HEK293 (cell line): ENCODE results near the gene LPGAT1.

Experiments used
- CTCF ChIA-PET: fragments of 350-600 bp; formaldehyde crosslinking; extraction: SDS; loops from one replicate; lab custom pipeline; 2021; ENCODE audit warnings: antibody characterized with exemption; lab: Yijun Ruan, JAX
- POLR2A ChIA-PET: fragments of 300-600 bp; formaldehyde crosslinking; extraction: SDS; loops from one replicate; lab custom pipeline; 2020; ENCODE audit warnings: antibody characterized with exemption, inconsistent platforms; lab: Yijun Ruan, JAX
- H3K27ac ChIP-seq: fragments of 200-500 bp; sonication (Bioruptor generic); 2 replicates; pipeline ENCODE4 v1.5.1; 2014; ENCODE audit warnings: low read depth, low read length, control low read depth, inconsistent platforms; ENCODE audit errors: extremely low read depth
- H3K36me3 ChIP-seq, 2 experiments: fragments of 200-500 bp in 1 of 2; sonication (Bioruptor generic) in 1 of 2; 1 replicate in 1 of 2; 2 replicates in 1 of 2; pipeline ENCODE4 v1.5.1; 2014 to 2017; ENCODE audit warnings: inconsistent platforms in 2 of 2, low read length in 2 of 2; ENCODE audit not compliant: control insufficient read depth in 2 of 2, insufficient read depth in 1 of 2
- H3K4me1 ChIP-seq: fragments of 200-500 bp; sonication (Bioruptor generic); 2 replicates; pipeline ENCODE4 v1.5.1; 2014; ENCODE audit warnings: mild to moderate bottlenecking, low read length, inconsistent platforms; ENCODE audit not compliant: control insufficient read depth, insufficient read depth
- H3K4me3 ChIP-seq: 2 replicates; pipeline ENCODE4 v1.5.1; 2011; ENCODE audit warnings: low read depth, mild to moderate bottlenecking, control low read depth, low read length, moderate library complexity
- H3K9me3 ChIP-seq: fragments of 200-500 bp; sonication (Bioruptor generic); 2 replicates; pipeline ENCODE4 v1.5.1; 2014; ENCODE audit warnings: low read depth, low read length, inconsistent platforms; ENCODE audit not compliant: control insufficient read depth, insufficient read depth
- OSR2 ChIP-seq: fragments of 450-650 bp; formaldehyde crosslinking; IDR thresholded peaks from 2 replicates; pipeline ENCODE4 v1.5.1; 2016; ENCODE audit warnings: missing biosample characterization, missing genetic modification characterization
- SALL2 ChIP-seq: fragments of 450-650 bp; formaldehyde crosslinking; IDR thresholded peaks from 2 replicates; pipeline ENCODE4 v1.5.0; 2017; ENCODE audit warnings: missing biosample characterization, mild to moderate bottlenecking, missing genetic modification characterization, borderline replicate concordance
- SP2 ChIP-seq: fragments of 450-650 bp; formaldehyde crosslinking; IDR thresholded peaks from 2 replicates; pipeline ENCODE4 v1.5.1; 2016; ENCODE audit warnings: missing biosample characterization, missing genetic modification characterization
- ZBTB20 ChIP-seq: fragments of 450-650 bp; formaldehyde crosslinking; IDR thresholded peaks from 2 replicates; pipeline ENCODE4 v1.5.1; 2016; ENCODE audit warnings: missing biosample characterization, missing genetic modification characterization
- ZBTB48 ChIP-seq: fragments of 450-650 bp; formaldehyde crosslinking; IDR thresholded peaks from 2 replicates; pipeline ENCODE4 v1.5.1; 2016; ENCODE audit warnings: missing biosample characterization, missing genetic modification characterization
- ZNF416 ChIP-seq: fragments of 450-650 bp; formaldehyde crosslinking; IDR thresholded peaks from 2 replicates; pipeline ENCODE4 v1.5.1; 2016; ENCODE audit warnings: missing biosample characterization, missing genetic modification characterization
- ZNF548 ChIP-seq: fragments of 450-650 bp; formaldehyde crosslinking; IDR thresholded peaks from 2 replicates; pipeline ENCODE4 v1.5.1; 2016; ENCODE audit warnings: missing biosample characterization, missing genetic modification characterization
- ZNF549 ChIP-seq: fragments of 450-650 bp; IDR thresholded peaks from 2 replicates; pipeline ENCODE4 v1.5.1; 2018; ENCODE audit warnings: missing biosample characterization, missing genetic modification characterization, mild to moderate bottlenecking, inconsistent platforms, moderate library complexity
- ZNF561 ChIP-seq: fragments of 450-650 bp; IDR thresholded peaks from 2 replicates; pipeline ENCODE4 v1.5.1; 2018; ENCODE audit warnings: missing biosample characterization, missing genetic modification characterization, borderline replicate concordance
- ZNF585B ChIP-seq: fragments of 450-650 bp; formaldehyde crosslinking; IDR thresholded peaks from 2 replicates; pipeline ENCODE4 v1.5.1; 2016; ENCODE audit warnings: missing biosample characterization, missing genetic modification characterization
- ZNF624 ChIP-seq: fragments of 450-650 bp; formaldehyde crosslinking; IDR thresholded peaks from 2 replicates; pipeline ENCODE4 v1.5.1; 2017; ENCODE audit warnings: missing biosample characterization, missing genetic modification characterization
- ZNF626 ChIP-seq: fragments of 450-650 bp; sonication (Bioruptor Pico); formaldehyde crosslinking; IDR thresholded peaks from 2 replicates; pipeline ENCODE4 v1.5.1; 2018; ENCODE audit warnings: missing biosample characterization, missing genetic modification characterization, inconsistent platforms
- ZNF629 ChIP-seq: fragments of 450-650 bp; formaldehyde crosslinking; IDR thresholded peaks from 2 replicates; pipeline ENCODE4 v1.5.1; 2017; ENCODE audit warnings: missing biosample characterization, missing genetic modification characterization
- ZNF654 ChIP-seq: fragments of 450-650 bp; formaldehyde crosslinking; IDR thresholded peaks from 2 replicates; pipeline ENCODE4 v1.5.1; 2016; ENCODE audit warnings: low read depth, missing biosample characterization, missing genetic modification characterization
- ZNF747 ChIP-seq: fragments of 450-650 bp; formaldehyde crosslinking; IDR thresholded peaks from 2 replicates; pipeline ENCODE4 v1.5.1; 2016; ENCODE audit warnings: missing biosample characterization, missing genetic modification characterization
- ZSCAN16 ChIP-seq: fragments of 450-650 bp; formaldehyde crosslinking; IDR thresholded peaks from 2 replicates; pipeline ENCODE4 v1.5.1; 2016; ENCODE audit warnings: missing biosample characterization, missing genetic modification characterization
- TF ChIP-seq, protein P1 (sequence below): fragments of 450-650 bp; formaldehyde crosslinking; IDR thresholded peaks from 2 replicates; pipeline ENCODE4 v1.5.1; 2016; ENCODE audit warnings: missing biosample characterization, missing genetic modification characterization
- TF ChIP-seq, protein P2 (sequence below): fragments of 450-650 bp; formaldehyde crosslinking; IDR thresholded peaks from 2 replicates; pipeline ENCODE4 v1.5.1; 2016; ENCODE audit warnings: missing biosample characterization, missing genetic modification characterization
- TF ChIP-seq, protein P3 (sequence below): fragments of 450-650 bp; formaldehyde crosslinking; IDR thresholded peaks from 2 replicates; pipeline ENCODE4 v1.5.1; 2016; ENCODE audit warnings: missing biosample characterization, missing genetic modification characterization

The LPGAT1 gene

DNA sequence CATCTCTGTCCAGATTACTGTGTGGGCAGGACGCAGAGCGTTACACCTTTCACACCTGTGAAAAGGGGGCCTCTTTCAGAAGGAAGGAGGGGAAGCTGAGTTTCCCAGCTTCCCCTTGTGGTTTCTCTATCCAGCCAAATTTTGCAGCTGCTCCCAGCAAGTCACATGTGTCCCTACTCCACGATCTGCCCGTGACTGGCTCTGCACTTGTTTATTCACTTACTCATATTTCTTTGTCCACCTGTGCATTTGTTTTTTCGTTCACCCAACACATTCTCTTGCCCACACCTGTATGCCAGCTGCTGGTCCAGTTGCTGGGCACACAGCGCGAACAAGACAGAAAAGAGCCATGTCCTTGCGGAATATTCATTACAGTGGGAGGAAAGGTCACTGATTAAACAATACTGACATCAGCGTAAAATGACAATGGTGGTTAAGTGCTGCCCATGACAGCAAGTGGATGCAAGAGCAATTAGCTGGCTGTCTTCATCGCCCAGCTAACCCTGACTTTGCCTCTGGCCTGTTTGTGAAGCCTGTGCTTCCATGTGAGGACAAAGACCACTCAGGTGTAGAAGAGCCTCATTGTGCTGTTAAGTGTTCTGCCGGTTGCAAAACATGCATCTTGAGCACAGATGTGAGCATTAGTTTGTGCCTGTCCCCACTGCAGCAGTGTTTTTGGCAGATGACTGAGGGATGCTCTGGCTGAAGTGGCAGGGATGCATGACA, 126.6 kb downstream of the LPGAT1 start (continued):
- TF ChIP-seq, protein P1, sequence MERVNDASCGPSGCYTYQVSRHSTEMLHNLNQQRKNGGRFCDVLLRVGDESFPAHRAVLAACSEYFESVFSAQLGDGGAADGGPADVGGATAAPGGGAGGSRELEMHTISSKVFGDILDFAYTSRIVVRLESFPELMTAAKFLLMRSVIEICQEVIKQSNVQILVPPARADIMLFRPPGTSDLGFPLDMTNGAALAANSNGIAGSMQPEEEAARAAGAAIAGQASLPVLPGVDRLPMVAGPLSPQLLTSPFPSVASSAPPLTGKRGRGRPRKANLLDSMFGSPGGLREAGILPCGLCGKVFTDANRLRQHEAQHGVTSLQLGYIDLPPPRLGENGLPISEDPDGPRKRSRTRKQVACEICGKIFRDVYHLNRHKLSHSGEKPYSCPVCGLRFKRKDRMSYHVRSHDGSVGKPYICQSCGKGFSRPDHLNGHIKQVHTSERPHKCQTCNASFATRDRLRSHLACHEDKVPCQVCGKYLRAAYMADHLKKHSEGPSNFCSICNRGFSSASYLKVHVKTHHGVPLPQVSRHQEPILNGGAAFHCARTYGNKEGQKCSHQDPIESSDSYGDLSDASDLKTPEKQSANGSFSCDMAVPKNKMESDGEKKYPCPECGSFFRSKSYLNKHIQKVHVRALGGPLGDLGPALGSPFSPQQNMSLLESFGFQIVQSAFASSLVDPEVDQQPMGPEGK (tag by site-specific recombination): no peak
- TF ChIP-seq ZNF626: no peak
- no peak for TF ChIP-seq SALL2 (tag by site-specific recombination)
- TF ChIP-seq SP2 (tag by site-specific recombination): no peak
- TF ChIP-seq ZNF629 (tag by site-specific recombination): no peak
- TF ChIP-seq, protein P2, sequence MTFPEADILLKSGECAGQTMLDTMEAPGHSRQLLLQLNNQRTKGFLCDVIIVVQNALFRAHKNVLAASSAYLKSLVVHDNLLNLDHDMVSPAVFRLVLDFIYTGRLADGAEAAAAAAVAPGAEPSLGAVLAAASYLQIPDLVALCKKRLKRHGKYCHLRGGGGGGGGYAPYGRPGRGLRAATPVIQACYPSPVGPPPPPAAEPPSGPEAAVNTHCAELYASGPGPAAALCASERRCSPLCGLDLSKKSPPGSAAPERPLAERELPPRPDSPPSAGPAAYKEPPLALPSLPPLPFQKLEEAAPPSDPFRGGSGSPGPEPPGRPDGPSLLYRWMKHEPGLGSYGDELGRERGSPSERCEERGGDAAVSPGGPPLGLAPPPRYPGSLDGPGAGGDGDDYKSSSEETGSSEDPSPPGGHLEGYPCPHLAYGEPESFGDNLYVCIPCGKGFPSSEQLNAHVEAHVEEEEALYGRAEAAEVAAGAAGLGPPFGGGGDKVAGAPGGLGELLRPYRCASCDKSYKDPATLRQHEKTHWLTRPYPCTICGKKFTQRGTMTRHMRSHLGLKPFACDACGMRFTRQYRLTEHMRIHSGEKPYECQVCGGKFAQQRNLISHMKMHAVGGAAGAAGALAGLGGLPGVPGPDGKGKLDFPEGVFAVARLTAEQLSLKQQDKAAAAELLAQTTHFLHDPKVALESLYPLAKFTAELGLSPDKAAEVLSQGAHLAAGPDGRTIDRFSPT (tag by site-specific recombination): no peak
- TF ChIP-seq ZNF747 (tag by site-specific recombination): no peak
- TF ChIP-seq, protein P3, sequence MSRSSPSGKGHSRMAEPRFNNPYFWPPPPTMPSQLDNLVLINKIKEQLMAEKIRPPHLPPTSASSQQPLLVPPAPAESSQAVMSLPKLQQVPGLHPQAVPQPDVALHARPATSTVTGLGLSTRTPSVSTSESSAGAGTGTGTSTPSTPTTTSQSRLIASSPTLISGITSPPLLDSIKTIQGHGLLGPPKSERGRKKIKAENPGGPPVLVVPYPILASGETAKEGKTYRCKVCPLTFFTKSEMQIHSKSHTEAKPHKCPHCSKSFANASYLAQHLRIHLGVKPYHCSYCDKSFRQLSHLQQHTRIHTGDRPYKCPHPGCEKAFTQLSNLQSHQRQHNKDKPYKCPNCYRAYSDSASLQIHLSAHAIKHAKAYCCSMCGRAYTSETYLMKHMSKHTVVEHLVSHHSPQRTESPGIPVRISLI: no peak
- TF ChIP-seq ZNF654 (tag by site-specific recombination): no peak
- TF ChIP-seq ZNF624 (tag by site-specific recombination): no peak

DNA sequence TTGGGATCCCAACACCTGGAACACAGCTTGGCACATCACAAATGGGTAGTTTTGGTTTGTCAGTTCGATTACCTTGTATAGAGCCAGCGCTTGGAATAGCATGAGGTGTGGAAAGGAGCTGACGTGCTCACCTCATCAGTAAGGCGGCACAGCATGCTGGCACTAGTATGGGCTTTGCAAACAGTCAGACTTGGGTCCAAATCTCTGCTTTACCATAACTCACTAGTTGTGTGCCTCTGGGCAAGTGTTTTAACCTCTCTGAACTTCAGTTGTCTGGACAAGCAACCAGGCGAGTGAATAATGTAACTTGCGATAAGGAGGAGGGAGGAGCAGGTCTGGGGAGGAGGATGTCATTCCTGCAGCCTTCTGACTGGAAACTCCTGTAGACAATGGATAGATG, 128.8 kb downstream of the LPGAT1 start:
- Histone ChIP-seq H3K9me3 (no peaks in the 10 kb centered on the region), H3K36me3 (no peaks in the 10 kb centered on the region), H3K4me3 (no peak overlapping the region), H3K4me1 (no peaks in the 10 kb centered on the region), H3K27ac (no peak overlapping the region)
- POLR2A ChIA-PET: no interaction called here
- TF ChIP-seq ZNF548 (tag by site-specific recombination) (no peak), ZNF549 (tag by site-specific recombination) (no peak), ZNF416 (tag by site-specific recombination) (no peak), ZBTB20 (tag by site-specific recombination) (no peak), ZNF585B (tag by site-specific recombination) (no peak), ZNF561 (tag by site-specific recombination) (no peak), ZSCAN16 (tag by site-specific recombination) (no peak), OSR2 (tag by site-specific recombination) (no peak), ZBTB48 (tag by site-specific recombination) (no peak)
- TF ChIP-seq, protein P2 (tag by site-specific recombination): no peak
- CTCF ChIA-PET: interaction anchor here (0.6 kb wide), 1 partner anchor 870 kb away, joined by 4 read pairs; no protein-coding TSS in a partner anchor
